H9 (cell line): ENCODE measurements around the gene ANK2. TPM values are rescaled to one million over a fixed set of nuclear protein-coding genes. Genes with fewer than 3 reads are reported as not detected.

Source experiments
- DNase-seq: peaks from one replicate; pipeline ENCODE4 v3.0.0-alpha.2; 2017
- H2AFZ ChIP-seq: one replicate; pipeline ENCODE4 v1.6.1; 2013; ENCODE audit warnings: mild to moderate bottlenecking, low read length, control low read depth, moderate library complexity
- H2AK5ac ChIP-seq: 2 replicates; pipeline ENCODE4 v1.6.1; 2013; ENCODE audit warnings: low read length, control low read depth, mixed read lengths; ENCODE audit not compliant: insufficient read length
- H2BK120ac ChIP-seq: one replicate; pipeline ENCODE4 v1.6.1; 2013; ENCODE audit warnings: low read depth, mild to moderate bottlenecking, low read length, control low read depth, inconsistent platforms; ENCODE audit not compliant: poor library complexity, severe bottlenecking
- H2BK12ac ChIP-seq: 2 replicates; pipeline ENCODE4 v1.6.1; 2013; ENCODE audit warnings: low read length, control low read depth, mixed read lengths, low read depth; ENCODE audit not compliant: insufficient read length
- H2BK15ac ChIP-seq: 2 replicates; pipeline ENCODE4 v1.6.1; 2013; ENCODE audit warnings: low read depth, low read length, control low read depth
- H2BK20ac ChIP-seq: one replicate; pipeline ENCODE4 v1.6.1; 2013; ENCODE audit warnings: low read depth, mild to moderate bottlenecking, low read length, control low read depth, inconsistent platforms; ENCODE audit not compliant: poor library complexity, severe bottlenecking
- H2BK5ac ChIP-seq: 2 replicates; pipeline ENCODE4 v1.6.1; 2013; ENCODE audit warnings: low read length, control low read depth, mixed read lengths; ENCODE audit not compliant: insufficient read length
- H3K14ac ChIP-seq: 2 replicates; pipeline ENCODE4 v1.6.1; 2013; ENCODE audit warnings: low read length, control low read depth; ENCODE audit not compliant: insufficient read depth
- H3K18ac ChIP-seq: 2 replicates; pipeline ENCODE4 v1.6.1; 2013; ENCODE audit warnings: low read depth, mild to moderate bottlenecking, mixed read lengths, low read length, control low read depth; ENCODE audit not compliant: insufficient read length
- H3K23ac ChIP-seq: 2 replicates; pipeline ENCODE4 v1.6.1; 2013; ENCODE audit warnings: low read length, control low read depth, mixed read lengths, low read depth; ENCODE audit not compliant: insufficient read length
- H3K23me2 ChIP-seq: 2 replicates; pipeline ENCODE4 v1.6.1; 2013; ENCODE audit warnings: low read depth, mild to moderate bottlenecking, mixed read lengths, low read length, control low read depth; ENCODE audit not compliant: insufficient read length, poor library complexity, severe bottlenecking
- H3K27ac ChIP-seq: 2 replicates; pipeline ENCODE4 v1.5.1; 2013; ENCODE audit warnings: low read length, control low read depth, mixed read lengths, low read depth; ENCODE audit not compliant: insufficient read length
- H3K27me3 ChIP-seq: 2 replicates; pipeline ENCODE4 v1.6.1; 2013; ENCODE audit warnings: low read length, control low read depth, inconsistent platforms; ENCODE audit not compliant: insufficient read depth
- H3K4ac ChIP-seq: 2 replicates; pipeline ENCODE4 v1.6.1; 2013; ENCODE audit warnings: low read depth, mild to moderate bottlenecking, control low read depth, inconsistent platforms, low read length, moderate library complexity
- H3K4me1 ChIP-seq: 2 replicates; pipeline ENCODE4 v1.6.1; 2013; ENCODE audit warnings: low read length, control low read depth, inconsistent platforms; ENCODE audit not compliant: insufficient read depth
- H3K4me2 ChIP-seq: 2 replicates; pipeline ENCODE4 v1.6.1; 2013; ENCODE audit warnings: low read length, control low read depth, mixed read lengths; ENCODE audit not compliant: insufficient read length, insufficient read depth
- H3K56ac ChIP-seq: 2 replicates; pipeline ENCODE4 v1.6.1; 2013; ENCODE audit warnings: low read depth, mild to moderate bottlenecking, mixed read lengths, low read length, control low read depth; ENCODE audit not compliant: insufficient read length
- H3K79me1 ChIP-seq: 2 replicates; pipeline ENCODE4 v1.6.1; 2013; ENCODE audit warnings: low read depth, mild to moderate bottlenecking, moderate library complexity, low read length, control low read depth, inconsistent platforms; ENCODE audit not compliant: insufficient read depth, poor library complexity, severe bottlenecking
- H3K79me2 ChIP-seq: 2 replicates; pipeline ENCODE4 v1.6.1; 2013; ENCODE audit warnings: low read length, control low read depth, inconsistent platforms; ENCODE audit not compliant: insufficient read depth
- H3K9ac ChIP-seq: 2 replicates; pipeline ENCODE4 v1.6.1; 2013; ENCODE audit warnings: low read length, control low read depth, mixed read lengths; ENCODE audit not compliant: insufficient read length; ENCODE audit errors: extremely low read depth
- H3K9me3 ChIP-seq: one replicate; pipeline ENCODE4 v1.6.1; 2013; ENCODE audit warnings: low read depth, low read length, inconsistent platforms; ENCODE audit not compliant: control insufficient read depth
- H3T11ph ChIP-seq: one replicate; pipeline ENCODE4 v1.6.1; 2013; ENCODE audit warnings: mild to moderate bottlenecking, low read length, control low read depth, inconsistent platforms
- H4K20me1 ChIP-seq: one replicate; pipeline ENCODE4 v1.6.1; 2013; ENCODE audit not compliant: control insufficient read depth, insufficient read length, insufficient read depth
- H4K5ac ChIP-seq: 2 replicates; pipeline ENCODE4 v1.6.1; 2013; ENCODE audit warnings: low read depth, mild to moderate bottlenecking, mixed read lengths, low read length, control low read depth; ENCODE audit not compliant: insufficient read length
- H4K8ac ChIP-seq: replicated peaks from 2 replicates; pipeline ENCODE4 v1.6.1; 2013; ENCODE audit warnings: low read length, control low read depth, mixed read lengths, low read depth; ENCODE audit not compliant: insufficient read length
- H4K91ac ChIP-seq: 2 replicates; pipeline ENCODE4 v1.6.1; 2013; ENCODE audit warnings: low read depth, mild to moderate bottlenecking, moderate library complexity, mixed read lengths, low read length, control low read depth; ENCODE audit not compliant: insufficient read length
- H3K27ac Mint-ChIP-seq, 3 experiments: 2 replicates in 2 of 3; 3 replicates in 1 of 3; pipeline ENCODE4 v1.8.0; 2020 to 2021; ENCODE audit warnings: mixed read lengths in 3 of 3, mild to moderate bottlenecking in 1 of 3, moderate library complexity in 1 of 3
- H3K27me3 Mint-ChIP-seq: 2 replicates; pipeline ENCODE4 v1.8.0; 2021; ENCODE audit warnings: low read depth, mild to moderate bottlenecking, moderate library complexity, mixed read lengths
- H3K36me3 Mint-ChIP-seq, 3 experiments: 2 replicates in 2 of 3; 3 replicates in 1 of 3; pipeline ENCODE4 v1.8.0; 2020 to 2021; ENCODE audit warnings: low read depth in 3 of 3, mixed read lengths in 3 of 3; ENCODE audit not compliant: insufficient read depth in 1 of 3
- H3K4me1 Mint-ChIP-seq, 2 experiments: 2 replicates each; pipeline ENCODE4 v1.8.0; 2020; ENCODE audit warnings: mixed read lengths in 2 of 2
- H3K4me3 Mint-ChIP-seq, 2 experiments: 2 replicates in 1 of 2; 3 replicates in 1 of 2; pipeline ENCODE4 v1.8.0; 2020 to 2021; ENCODE audit warnings: mild to moderate bottlenecking in 2 of 2, mixed read lengths in 2 of 2, moderate library complexity in 1 of 2
- H3K9me3 Mint-ChIP-seq, 2 experiments: 2 replicates in 1 of 2; 3 replicates in 1 of 2; pipeline ENCODE4 v1.8.0; 2020; ENCODE audit warnings: mild to moderate bottlenecking in 2 of 2, mixed read lengths in 2 of 2, moderate library complexity in 1 of 2
- CTCF ChIP-seq: fragments of 200-600 bp; sonication (generic); conservative IDR thresholded peaks from 3 replicates; pipeline ENCODE4 v1.8.0; 2021; ENCODE audit warnings: antibody characterized with exemption, mild to moderate bottlenecking
- WGBS: extraction: QIAGEN DNeasy Blood & Tissue Kit; methylation state at CpG from one replicate; pipeline ENCODE4 v1.1.7; 2013; ENCODE audit warnings: missing lambda C conversion rate, low lambda C conversion rate, mixed read lengths; ENCODE audit not compliant: insufficient read length; ENCODE audit errors: extremely low coverage; 5-methylcytosine and 5-hydroxymethylcytosine counted together
- total RNA-seq: library from RNA; stranded (reverse); gene quantifications from 2 replicates; pipeline ENCODE4 v1.2.1, GENCODE V29; 2021

The ANK2 gene
- total RNA-seq, 1 experiment from 2014 or later = 36.8 TPM

GRCh38 chr4:113316879-113317278 is 267.4 kb downstream of the ANK2 start:
- Mint-ChIP-seq H3K27ac (0 out of 7 replicates have a peak overlapping the region, but pooled peaks of 2 of the 3 experiments have one; percentile 11 to 14), H3K4me1 (peaks cover 5 to 9% of the 10 kb centered on the region in 2 experiments), H3K4me3 (no peak overlapping the region), H3K27me3 (no peaks in the 10 kb centered on the region), H3K9me3 (no peaks in the 10 kb centered on the region), H3K36me3 (peaks cover 0 to 12% (median 9%) of the 10 kb centered on the region in 3 experiments; a peak in 6 of 7 replicates)
- Histone ChIP-seq H3K4me2 (no peak overlapping the region), H3K27me3 (no peaks in the 10 kb centered on the region), H2BK120ac (no peak overlapping the region), H2BK5ac (no peak overlapping the region), H2AFZ (no peak overlapping the region), H3K9me3 (no peaks in the 10 kb centered on the region), H4K5ac (no peak overlapping the region), H2BK20ac (no peak overlapping the region), H2BK12ac (no peak overlapping the region), H2BK15ac (no peak overlapping the region), H3K79me2 (no peaks in the 10 kb centered on the region), H3K56ac (no peak overlapping the region), H3K14ac (no peak overlapping the region), H3K23ac (no peak overlapping the region), H3K23me2 (no peaks in the 10 kb centered on the region), H3K79me1 (no peaks in the 10 kb centered on the region), H4K91ac (no peak overlapping the region), H3K9ac (no peak overlapping the region), H3K27ac (no peak overlapping the region), H3K4me1 (no peaks in the 10 kb centered on the region), H4K20me1 (no peaks in the 10 kb centered on the region), H3K4ac (no peak overlapping the region), H4K8ac (no peak overlapping the region), H3T11ph (no peak overlapping the region), H3K18ac (no peak overlapping the region), H2AK5ac (no peak overlapping the region)
- TF ChIP-seq CTCF = no peak
- DNase-seq = no peak
- no CpG with 5 or more reads among the region's 4 CpGs for WGBS
